ENCODE data around the gene XAB2. TPM values are rescaled to one million over a fixed set of nuclear protein-coding genes. Genes with fewer than 3 reads are reported as not detected.

Gene XAB2
- polyA plus RNA-seq, 10 donors = 18.7 to 29.6 (median 23.1) TPM

DNA sequence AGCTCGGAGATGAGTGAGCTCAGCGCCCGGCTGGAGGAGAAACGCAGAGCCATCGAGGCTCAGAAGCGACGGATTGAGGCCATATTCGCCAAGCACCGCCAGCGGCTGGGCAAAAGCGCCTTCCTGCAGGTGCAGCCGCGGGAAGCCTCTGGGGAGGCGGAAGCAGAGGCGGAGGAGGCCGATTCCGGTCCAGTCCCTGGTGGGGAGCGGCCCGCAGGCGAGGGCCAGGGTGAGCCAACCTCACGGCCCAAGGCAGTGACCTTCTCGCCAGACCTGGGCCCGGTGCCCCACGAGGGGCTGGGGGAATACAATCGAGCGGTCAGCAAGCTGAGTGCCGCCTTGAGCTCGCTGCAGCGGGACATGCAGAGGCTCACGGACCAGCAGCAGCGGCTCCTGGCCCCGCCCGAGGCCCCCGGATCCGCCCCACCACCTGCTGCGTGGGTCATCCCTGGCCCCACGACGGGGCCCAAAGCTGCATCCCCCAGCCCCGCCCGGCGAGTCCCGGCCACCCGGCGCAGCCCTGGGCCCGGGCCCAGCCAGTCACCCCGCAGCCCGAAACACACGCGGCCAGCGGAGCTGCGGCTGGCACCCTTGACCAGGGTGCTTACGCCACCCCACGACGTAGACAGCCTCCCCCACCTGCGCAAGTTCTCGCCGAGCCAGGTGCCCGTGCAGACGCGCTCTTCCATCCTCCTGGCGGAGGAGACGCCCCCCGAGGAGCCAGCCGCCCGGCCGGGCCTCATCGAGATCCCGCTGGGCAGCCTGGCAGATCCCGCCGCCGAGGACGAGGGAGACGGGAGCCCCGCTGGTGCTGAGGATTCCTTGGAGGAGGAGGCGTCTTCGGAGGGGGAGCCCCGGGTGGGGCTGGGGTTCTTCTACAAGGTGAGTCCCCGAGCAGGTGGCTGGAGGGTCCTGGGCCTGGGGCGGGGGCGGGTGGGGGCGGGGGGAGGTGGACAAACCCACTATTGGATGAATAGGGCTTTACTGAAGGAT lies 16.8 kb downstream of the XAB2 start:
- DNase-seq = no peak

DNA sequence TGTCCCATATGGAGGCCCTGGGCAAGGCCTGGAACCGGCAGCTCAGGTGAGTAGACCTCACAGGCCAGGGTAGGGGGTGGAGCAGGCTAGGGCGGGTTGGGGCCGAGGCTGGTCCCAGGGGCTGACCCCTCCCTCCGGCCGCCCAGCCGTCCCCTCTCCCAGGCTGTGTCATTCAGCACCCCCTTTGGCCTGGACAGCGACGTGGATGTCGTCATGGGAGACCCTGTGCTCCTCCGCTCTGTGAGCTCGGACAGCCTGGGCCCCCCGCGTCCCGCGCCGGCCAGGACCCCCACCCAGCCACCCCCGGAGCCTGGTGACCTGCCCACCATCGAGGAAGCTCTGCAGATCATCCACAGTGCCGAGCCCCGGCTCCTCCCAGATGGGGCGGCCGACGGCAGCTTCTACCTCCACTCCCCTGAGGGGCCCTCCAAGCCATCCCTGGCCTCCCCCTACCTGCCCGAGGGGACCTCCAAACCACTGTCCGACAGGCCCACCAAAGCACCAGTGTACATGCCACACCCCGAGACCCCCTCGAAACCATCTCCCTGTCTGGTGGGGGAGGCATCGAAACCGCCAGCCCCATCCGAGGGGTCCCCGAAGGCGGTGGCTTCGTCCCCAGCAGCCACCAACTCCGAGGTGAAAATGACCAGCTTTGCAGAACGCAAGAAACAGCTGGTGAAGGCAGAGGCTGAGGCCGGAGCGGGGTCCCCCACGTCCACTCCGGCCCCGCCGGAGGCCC lies 17.6 kb downstream of the XAB2 start:
- DNase-seq = no peak

DNA sequence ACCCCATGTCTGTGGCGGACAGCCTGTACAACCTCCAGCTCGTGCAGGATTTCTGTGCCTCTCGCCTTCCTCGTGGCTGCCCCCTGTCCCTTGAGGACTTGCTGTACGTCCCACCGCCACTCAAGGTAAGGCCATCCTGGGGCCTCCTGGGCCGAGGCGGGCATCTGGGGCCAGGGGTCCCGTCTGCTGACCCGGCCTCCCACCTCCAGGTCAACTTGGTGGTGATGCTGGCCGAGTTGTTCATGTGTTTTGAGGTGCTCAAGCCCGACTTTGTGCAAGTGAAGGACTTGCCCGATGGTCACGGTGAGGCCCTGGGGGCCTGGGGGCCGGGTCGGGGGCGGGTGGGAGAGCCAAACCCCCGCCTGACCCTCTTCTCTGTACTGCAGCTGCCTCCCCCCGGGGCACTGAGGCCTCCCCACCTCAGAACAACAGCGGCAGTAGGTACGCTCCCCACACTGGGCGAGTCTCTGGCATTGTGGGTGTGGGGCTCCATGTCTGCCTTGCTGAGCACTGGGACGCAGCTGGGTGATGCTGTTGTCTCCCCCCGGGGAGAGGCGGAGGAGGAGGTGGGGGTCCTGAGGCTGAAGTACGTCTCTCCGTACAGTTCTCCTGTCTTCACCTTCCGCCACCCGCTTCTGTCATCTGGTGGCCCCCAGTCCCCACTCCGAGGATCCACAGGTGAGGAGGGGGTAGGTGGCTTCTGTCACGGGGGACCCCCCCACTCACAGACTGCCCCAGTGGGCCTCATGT lies 18.7 kb downstream of the XAB2 start:
- DNase-seq = no peak

DNA sequence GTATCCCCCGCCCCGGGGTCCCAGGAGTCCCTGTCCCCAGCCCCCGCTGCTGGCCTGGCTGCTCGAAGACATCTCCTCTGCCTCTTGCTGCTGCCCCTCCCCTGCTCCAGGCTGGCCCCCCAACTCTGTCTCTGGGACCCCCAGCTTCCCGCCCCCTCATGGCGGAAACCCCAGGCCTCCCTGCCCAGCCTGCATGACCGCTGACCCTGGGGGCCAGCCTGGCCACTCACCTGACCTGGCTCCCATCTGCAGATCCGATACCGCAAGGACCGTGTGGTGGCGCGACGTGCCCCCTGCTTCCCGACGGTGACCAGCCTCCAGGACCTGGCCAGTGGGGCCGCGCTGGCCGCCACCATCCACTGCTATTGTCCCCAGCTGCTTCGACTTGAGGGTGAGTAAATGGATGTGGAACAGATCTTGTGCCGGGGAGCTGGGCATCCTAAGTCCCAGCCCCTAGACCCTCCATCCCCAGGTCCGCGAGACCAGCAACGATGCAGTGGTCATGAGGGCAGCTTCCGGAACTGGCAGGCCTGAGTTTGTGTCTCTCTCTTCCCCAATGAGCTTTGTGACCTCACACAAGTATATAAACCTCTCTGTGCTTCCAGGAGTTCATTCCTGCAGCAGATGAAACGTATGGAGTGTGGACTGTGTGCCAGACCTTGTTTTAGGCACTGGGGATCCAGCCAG lies 21.3 kb downstream of the XAB2 start:
- no peak for DNase-seq

DNA sequence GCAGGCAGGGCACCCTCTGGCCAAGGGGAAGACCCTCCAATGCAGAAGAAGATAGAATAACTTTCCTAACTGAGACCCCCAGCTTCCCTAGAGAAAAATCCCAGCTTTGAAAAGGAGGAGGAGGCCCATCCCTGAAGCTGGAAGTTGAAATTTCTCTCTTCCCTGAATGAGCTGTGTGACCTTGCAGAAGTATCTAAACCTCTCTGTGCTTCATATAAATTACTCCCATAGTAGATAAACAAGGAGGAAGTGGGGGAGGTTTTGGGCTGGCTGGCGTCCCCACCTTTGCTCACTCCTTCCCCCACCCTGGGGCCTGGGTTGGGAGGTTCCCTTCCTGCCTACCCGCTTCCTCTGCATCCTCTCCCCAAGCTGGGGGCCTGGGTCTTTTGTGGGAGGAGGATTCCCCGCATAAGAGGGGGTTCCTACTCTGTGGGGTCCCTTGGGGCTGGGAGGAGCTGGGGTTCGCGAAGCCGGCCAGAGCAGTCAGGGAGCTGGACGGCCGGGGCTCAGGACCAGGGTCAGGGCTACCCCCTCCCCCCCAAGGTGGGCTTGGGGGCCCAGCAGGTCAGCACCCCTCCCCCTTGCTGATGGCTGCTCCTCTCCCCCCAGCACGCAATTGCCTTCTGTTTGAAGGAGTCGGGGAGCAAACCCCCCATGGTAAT lies 22.0 kb downstream of the XAB2 start:
- no peak for DNase-seq

DNA sequence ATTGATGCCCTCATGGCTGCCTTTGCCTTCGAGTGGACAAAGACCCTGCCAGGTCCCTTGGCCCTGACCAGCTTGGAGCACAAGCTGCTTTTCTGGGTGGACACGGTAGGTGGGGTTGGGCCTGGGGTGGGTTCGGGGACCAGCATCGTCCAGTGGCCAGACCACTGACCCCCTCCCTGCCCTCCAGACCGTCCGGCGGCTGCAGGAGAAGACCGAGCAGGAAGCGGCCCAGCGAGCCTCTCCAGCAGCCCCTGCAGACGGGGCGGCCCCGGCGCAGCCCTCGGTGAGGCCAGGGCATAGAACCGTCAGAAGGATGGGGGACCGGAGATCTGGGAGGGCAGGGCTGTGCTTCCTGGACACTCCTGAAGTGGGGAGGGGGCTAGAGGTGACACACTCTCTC lies 23.1 kb downstream of the XAB2 start:
- DNase-seq = no peak

DNA sequence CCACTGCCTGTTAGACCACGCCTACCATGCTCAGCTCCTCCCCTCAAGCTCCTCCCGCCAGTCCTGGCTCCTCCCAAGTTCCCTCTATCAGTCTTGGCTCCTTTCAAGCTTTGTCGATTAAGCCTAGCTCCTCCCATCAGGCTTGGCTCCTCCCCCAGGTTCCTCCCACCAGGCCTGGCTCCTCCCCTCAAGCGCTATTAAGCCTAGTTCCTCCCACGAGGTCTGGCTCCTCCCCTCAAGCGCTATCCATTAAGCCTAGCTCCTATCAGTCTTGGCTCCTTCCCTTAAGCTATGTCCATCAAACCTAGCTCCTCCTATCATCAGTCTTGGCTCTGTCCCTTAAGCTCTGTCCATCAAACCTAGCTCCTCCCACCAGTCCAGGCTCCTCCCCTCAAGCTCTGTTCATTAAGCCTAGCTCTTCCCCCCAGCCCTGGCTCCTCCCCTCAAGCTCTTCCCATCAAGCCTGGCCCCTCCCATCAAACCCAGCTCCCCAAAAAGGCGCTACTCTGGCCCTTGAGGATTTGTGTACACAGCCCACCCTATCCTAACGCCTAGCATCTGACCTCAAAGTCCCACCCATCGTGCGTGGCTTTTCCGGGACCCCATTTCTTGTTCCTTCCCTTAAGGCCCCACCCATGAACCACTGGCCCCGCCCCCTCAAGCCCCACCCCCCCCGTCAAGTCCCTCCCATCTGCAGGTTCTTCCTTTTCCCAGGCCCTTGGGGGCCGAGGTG lies 23.7 kb downstream of the XAB2 start:
- no peak for DNase-seq

DNA sequence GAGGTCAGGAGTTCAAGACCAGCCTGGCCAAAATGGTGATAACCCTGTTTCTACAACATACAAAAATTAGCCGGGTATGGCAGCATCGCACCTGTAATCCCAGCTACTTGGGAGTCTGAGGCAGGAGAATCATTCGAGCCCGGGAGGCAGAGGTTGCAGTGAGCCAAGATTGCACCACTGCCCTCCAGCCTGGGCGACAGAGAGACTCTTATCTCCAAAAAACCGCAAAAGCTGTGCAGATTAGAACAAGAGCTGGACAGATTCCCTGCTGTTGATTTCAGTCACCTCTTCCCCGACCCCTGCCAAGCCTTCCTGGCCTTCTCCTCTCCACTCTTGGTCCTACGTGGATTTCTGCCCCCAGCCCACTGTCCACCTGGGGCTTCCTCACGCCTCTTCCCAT lies 25.4 kb downstream of the XAB2 start:
- no peak for DNase-seq

DNA sequence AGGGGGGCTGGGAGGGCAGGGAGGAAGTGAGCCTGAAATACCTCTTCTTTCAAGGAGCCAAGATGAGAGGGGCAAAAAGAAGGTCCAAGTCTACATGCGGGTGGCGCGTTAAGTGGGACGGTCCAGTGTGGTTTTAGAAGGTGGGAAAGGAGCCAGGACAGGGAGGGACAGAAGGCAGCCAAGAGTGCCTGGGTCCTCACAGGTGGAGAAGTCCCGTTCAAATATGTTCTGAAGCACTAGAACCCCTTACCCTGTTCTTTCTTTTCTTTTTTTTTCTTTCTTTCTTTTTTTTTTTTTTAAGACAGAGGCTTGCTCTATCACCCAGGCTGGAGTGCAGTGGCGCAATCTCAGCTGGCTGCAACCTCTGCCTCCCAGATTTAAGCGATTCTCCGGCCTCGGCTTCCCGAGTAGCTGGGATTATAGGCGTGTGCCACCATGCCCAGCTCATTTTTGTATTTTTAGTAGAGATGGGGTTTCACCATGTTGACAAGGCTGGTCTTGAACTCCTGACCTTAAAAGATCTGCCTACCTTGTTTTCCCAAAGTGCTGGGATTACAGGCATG lies 26.3 kb downstream of the XAB2 start:
- no peak for DNase-seq

DNA sequence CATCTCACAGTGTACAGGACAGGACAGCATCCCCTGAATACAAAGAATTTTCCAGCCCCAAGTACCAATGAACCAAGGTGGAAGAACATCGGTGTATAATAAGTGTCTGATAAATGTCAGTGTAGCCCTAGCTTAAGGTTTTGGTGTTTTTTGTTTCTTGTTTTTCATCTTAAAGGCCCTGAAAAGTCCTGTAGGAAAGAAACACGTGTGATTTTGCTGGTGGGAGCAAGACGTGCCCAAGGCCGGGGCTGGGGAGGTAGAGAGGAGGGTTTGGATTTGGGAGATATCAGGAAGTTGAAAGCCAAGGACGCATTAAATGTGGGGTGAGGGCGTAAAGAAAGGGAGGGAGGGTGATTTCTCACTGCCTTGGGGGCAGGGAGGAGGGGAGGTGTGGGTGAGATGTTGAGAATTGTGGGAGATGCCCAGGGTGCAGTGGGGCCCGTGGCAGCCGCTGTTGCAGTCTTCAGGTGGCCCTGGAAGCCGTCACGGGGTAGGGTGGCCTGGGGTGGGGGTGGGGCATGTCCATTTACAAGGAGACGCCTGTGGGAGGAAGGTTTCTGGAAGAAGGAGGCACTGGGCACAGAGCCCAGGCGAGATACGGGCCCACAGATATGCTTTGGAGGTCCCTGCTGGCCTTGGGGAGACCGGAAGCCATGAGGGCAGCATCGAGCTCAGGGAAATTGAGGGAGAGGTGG lies 27.0 kb downstream of the XAB2 start:
- DNase-seq = no peak

DNA sequence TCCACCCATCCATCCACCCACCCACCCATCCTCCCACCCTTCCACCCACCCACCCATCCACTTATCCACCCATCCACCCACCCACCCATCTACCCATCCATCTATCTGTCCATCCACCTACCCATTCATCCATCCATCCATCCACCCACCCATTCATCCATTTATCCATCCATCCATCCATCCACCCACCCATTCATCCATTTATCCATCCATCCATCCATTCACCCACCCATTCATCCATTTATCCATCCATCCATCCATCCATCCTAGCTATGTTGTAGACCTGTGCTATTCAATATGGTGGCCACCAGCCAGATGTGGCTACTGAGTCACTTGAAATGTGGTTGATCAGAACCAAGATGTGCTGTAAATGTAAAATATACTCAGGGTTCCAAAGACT lies 28.6 kb downstream of the XAB2 start:
- DNase-seq = no peak

DNA sequence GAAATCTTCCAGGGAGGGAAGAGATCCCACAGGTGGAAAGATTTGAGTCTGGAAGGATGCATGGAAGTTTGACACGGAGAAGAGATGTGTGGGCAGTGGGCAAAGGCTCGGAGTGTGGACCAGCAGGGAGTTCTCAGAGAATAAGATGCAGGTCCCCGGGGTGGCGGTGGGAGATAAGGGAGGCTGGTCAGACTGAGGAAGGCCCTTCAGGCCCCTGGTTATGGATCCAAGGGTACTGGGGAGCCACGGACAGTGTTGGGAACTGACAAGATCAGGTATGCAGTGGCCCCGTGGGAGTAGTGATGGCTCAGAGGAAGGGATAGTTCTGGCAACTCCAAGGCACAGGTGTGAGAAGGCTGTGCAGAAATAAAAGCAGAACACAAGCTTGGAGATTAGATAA lies 31.2 kb downstream of the XAB2 start:
- DNase-seq = no peak

DNA sequence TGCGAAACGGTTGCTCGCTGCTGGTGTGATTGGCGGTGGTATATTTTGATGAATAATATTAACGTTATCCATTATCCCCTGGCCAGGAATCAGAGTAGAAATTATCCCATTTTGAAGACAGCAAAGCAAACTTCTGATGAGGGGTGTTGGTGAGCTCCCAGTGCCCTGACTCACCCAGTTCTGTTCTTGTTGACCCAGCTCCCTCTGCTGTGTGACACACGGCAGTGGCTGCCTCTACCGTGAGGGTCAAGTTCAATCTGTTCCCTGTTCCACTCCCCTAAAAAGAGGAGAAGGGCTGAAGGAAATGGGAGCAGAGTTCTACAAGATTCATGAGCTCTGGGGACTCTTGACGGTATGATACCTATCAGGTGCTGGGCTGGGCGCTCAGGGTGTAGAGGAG lies 31.7 kb downstream of the XAB2 start:
- no peak for DNase-seq

DNA sequence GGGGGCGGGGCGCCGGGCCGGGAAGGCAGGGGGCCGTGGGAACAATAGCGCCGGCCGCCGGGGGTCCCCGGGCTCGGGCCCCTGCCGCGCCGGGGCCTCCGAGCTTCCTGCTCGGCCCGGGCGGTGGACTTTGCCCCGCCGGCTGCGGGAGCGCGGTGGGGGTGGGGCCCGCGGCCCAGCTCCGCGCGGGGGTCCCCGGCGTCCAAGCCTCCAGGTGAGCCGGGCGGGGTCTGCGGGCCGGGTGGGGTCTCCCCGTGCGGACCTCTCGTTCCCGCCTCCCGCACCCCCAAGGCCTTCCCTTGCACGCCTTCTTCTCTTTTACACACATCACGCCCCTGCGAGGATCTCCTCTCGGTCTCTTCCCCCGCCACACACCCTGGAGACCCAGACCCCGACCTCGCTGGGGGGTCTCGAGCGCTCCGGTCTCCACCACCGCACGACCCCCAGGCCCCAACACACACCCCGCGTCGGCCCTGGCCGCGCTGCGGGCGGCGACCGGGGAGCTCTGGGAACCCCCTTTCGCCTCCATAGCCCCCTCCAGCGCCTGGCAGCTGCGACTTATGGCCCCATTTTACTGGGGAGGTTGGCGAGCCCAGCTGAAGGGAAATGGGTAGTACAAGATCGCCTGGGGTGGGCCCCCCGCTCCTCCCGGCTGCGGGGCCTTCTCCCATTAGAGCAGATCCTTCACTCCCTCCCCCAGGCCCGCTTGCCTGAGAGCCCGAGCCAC lies 33.0 kb downstream of the XAB2 start:
- no peak for DNase-seq

DNA sequence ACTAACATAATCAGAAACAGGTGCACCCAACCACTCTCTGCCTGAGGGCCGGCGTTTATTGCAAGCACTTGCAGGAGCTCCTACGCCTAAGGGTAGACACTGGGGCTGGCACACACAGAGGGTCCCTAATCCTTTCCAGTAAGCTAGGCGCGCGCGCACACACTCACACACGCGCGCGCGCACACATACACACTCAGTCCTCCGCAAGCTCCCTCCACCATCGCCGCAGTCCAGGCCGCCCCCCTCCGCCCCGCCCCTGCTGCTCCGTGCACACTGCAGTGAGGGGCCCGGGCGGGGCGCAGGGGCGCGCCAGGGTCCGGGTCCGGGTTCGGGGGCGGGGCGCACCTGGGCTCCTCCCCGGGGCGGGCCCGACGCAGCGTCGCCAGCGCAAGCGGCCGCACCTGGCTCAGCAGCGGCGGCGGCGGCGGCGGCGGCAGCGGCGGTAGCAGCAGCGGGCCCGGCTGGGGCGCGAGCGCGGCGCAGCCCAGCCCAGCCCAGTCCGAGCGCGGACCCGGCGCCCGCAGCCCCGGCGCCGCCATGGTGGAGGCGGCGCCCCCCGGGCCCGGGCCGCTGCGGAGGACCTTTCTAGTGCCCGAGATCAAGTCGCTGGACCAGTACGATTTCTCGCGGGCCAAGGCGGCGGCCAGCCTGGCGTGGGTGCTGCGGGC lies 33.7 kb downstream of the XAB2 start, which contains the start of gene CAMSAP3:
Gene CAMSAP3 (plus strand): TSS at position 398 of the 668 bp plus-strand sequence. CDS start 140 bp downstream, at position 538.
- DNase-seq = no peak

DNA sequence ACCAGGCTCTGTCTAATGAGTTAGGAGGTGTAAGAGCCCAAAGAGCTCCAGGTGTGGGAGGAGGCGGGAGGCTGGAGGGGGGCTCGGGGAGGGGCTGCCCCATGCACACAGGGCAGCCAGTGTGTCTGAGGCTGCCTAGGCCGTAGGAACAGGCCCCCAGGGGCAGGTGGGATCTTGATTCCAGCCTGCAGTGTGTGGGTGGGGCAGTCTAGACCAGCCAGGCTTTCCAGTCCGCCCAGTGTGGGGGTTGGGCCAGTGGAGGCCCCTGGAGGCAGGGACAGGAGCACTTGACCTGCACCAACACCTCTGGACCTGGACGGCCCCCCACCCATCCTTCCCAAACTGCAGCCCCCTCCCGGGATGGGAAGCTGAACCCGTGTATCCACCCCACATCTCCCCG lies 39.1 kb downstream of the XAB2 start:
- DNase-seq = no peak

DNA sequence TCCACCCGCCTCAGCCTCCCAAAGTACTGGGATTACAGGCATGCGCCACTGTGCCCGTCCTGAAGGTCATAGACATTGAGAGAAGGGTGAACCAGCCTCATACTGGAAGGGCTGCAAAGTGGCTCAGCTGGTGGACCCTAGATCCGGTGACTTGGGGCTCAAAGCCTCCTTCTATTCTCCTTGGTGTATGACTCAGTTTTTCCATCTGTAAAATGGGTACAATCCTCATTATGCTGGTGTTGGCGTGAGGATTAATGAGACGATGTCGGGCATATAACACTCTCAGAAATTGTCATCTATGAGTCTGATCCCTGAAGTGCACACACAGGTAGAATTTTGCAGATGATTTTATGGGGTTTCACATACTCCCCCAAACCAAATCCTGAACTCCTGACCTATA lies 39.5 kb downstream of the XAB2 start:
- DNase-seq = no peak

DNA sequence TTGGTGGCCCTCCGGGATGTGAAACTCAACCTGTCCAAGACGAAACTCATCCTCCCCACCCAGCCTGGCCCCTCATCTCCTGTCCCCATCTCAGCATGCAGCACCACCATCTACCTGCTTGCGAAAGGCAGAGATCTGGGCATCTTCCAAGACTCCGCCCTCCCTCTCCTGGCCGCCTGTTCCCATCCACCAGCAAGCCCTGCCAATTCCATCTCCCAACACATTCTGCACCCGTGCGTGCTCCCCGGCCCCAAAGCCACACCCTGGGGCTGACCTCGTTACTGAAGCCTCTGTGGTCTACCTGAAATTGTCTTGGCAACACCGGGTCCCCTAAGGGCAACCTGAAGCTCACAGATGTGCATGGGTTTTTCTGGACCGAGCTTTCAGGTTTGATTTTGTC lies 46.9 kb downstream of the XAB2 start:
- DNase-seq = no peak

Measured in muscle of back (tissue), 11 donors.